GM23248 (cell line): ENCODE measurements around the gene PCCA.

Experiments
- EZH2 ChIP-seq: fragments of 200-600 bp; sonication (generic); IDR thresholded peaks from 2 replicates; pipeline ENCODE4 v1.6.1; 2018; ENCODE audit warnings: antibody characterized with exemption, mild to moderate bottlenecking; ENCODE audit not compliant: insufficient read depth, poor library complexity, severe bottlenecking
- EZH2phosphoT487 ChIP-seq: fragments of 200-600 bp; sonication (generic); IDR thresholded peaks from 2 replicates; pipeline ENCODE4 v1.6.1; 2018; ENCODE audit warnings: antibody characterized with exemption, moderate library complexity, mild to moderate bottlenecking, low read depth; ENCODE audit not compliant: insufficient read depth

DNA sequence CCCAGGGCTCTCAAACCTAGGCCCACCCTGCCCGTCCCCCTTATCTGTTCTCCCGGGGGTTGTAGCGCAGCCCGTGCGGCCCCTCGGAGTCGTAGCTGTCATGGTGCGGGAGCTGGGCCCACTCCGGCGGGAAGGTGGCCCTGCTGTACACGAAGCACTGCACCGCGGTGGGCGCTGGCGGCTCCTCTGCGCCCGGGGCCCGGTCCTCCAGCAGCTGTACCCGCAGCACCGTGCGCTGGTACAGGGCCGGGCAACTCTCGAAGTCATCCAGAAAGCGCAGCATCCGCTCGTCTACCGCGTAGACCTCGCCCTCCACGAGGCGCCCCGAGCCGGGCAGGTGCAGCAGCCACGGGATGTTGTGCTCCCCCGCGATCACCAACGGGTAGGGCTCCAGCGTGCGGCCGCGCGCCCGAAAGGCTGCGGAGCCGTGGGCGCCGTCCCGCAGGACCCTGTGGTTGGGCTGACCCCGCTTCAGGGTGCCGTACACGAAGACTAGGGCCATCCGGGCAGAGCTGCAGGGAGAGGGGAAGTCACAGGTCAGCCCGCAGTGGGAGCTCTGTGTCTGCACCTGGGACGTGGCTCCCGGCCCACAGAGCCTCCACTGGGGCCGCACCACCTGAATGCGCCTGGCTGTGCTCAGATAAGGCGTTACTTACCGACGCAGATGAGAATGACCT is 443.3 kb downstream of the PCCA start:
- TF ChIP-seq EZH2: no peak
- no peak for TF ChIP-seq EZH2phosphoT487
